B cell (primary cell): ENCODE measurements around the gene PFKFB3. TPM values are rescaled to one million over a fixed set of nuclear protein-coding genes. Genes with fewer than 3 reads are reported as not detected.

Experiments used
- ATAC-seq: fragments of 200-7000 bp; cut with Tn5 transposase; one replicate; pipeline ENCODE4 v1.10.0; 2021; ENCODE audit warnings: low read depth, mild to moderate bottlenecking, moderate number of reproducible peaks, moderate library complexity
- CTCF ChIA-PET: fragments of 350-600 bp; sonication (Branson Sonifier 250); formaldehyde crosslinking; loops from one replicate; lab custom pipeline; 2021; ENCODE audit warnings: antibody characterized with exemption, inconsistent platforms; lab: Charles Lee
- POLR2A ChIA-PET: fragments of 350-600 bp; sonication (Branson Sonifier 250); formaldehyde crosslinking; loops from one replicate; lab custom pipeline; 2021; ENCODE audit warnings: antibody characterized with exemption; lab: Charles Lee
- DNase-seq: peaks from one replicate; pipeline ENCODE4 v3.0.0; 2013
- H2AFZ ChIP-seq: 2 replicates; pipeline ENCODE4 v1.6.1; 2012; ENCODE audit warnings: mild to moderate bottlenecking, low read depth, low read length; ENCODE audit not compliant: insufficient read depth, poor library complexity, severe bottlenecking
- H3K27ac ChIP-seq, 2 donors: 1 replicate in 1 of 2; 2 replicates in 1 of 2; pipeline ENCODE4 v1.5.1; 2012 to 2013; ENCODE audit warnings: low read length in 2 of 2, mild to moderate bottlenecking in 2 of 2, moderate library complexity in 1 of 2
- H3K27me3 ChIP-seq, 4 experiments: fragments of 200-600 bp in 1 of 4; sonication (generic) in 1 of 4; replicated peaks in 1 of 4; 1 replicate in 2 of 4; 2 replicates in 2 of 4; pipeline versions ENCODE4 v1.6.1 to v1.7.0; 2013 to 2016; ENCODE audit warnings: low read length in 3 of 4, mild to moderate bottlenecking in 2 of 4, mixed read lengths in 1 of 4, moderate library complexity in 1 of 4; ENCODE audit not compliant: insufficient read depth in 4 of 4, control insufficient read depth in 3 of 4; ENCODE audit errors: control extremely low read depth in 1 of 4
- H3K36me3 ChIP-seq, 2 experiments: replicated peaks in 1 of 2; 1 replicate in 1 of 2; 2 replicates in 1 of 2; pipeline versions ENCODE4 v1.6.1 to v1.7.1; 2013; ENCODE audit warnings: low read length in 1 of 2; ENCODE audit not compliant: insufficient read depth in 2 of 2, control insufficient read depth in 1 of 2; ENCODE audit errors: control extremely low read depth in 1 of 2, extremely low read depth in 1 of 2
- H3K4me1 ChIP-seq, 2 donors: fragments of 200-600 bp in 1 of 2; sonication (generic) in 1 of 2; 1 replicate in 1 of 2; 2 replicates in 1 of 2; pipeline versions ENCODE4 v1.5.1 to v1.6.1; 2013 to 2017; ENCODE audit warnings: low read length in 2 of 2; ENCODE audit not compliant: control insufficient read depth in 2 of 2, insufficient read depth in 2 of 2
- H3K4me2 ChIP-seq: replicated peaks from 2 replicates; pipeline ENCODE3; 2012; ENCODE audit warnings: mild to moderate bottlenecking, low read depth, low read length; ENCODE audit not compliant: poor library complexity, severe bottlenecking
- H3K4me3 ChIP-seq, 5 experiments: fragments of 200-600 bp in 1 of 5; sonication (generic) in 1 of 5; 1 replicate in 3 of 5; 2 replicates in 2 of 5; pipeline versions ENCODE4 v1.5.1 to v1.7.0; 2011 to 2016; ENCODE audit warnings: low read length in 4 of 5, mild to moderate bottlenecking in 4 of 5, low read depth in 2 of 5, control low read depth in 1 of 5, moderate library complexity in 1 of 5; ENCODE audit not compliant: insufficient read depth in 1 of 5; ENCODE audit errors: control extremely low read depth in 1 of 5, extremely low read depth in 1 of 5
- H3K79me2 ChIP-seq: fragments of 200-600 bp; sonication (generic); one replicate; pipeline ENCODE4 v1.6.0; 2016; ENCODE audit warnings: low read length; ENCODE audit not compliant: control insufficient read depth, insufficient read depth
- H3K9ac ChIP-seq: fragments of 200-600 bp; sonication (generic); 2 replicates; pipeline ENCODE4 v1.6.1; 2017; ENCODE audit warnings: mild to moderate bottlenecking, low read length, moderate library complexity
- H3K9me3 ChIP-seq, 3 donors: one replicate each; pipeline versions ENCODE4 v1.6.1 to v1.7.1; 2013; ENCODE audit warnings: low read length in 2 of 3; ENCODE audit not compliant: control insufficient read depth in 2 of 3, insufficient read depth in 1 of 3; ENCODE audit errors: control extremely low read depth in 1 of 3
- H4K20me1 ChIP-seq: 2 replicates; pipeline ENCODE4 v1.6.0; 2012; ENCODE audit warnings: mild to moderate bottlenecking, low read length; ENCODE audit not compliant: insufficient read depth, control insufficient read depth, poor library complexity, severe bottlenecking
- H3K27ac Mint-ChIP-seq: one replicate; pipeline ENCODE4 v1.8.0; 2021; ENCODE audit warnings: mixed read lengths
- H3K27me3 Mint-ChIP-seq: one replicate; pipeline ENCODE4 v1.8.0; 2021; ENCODE audit warnings: mixed read lengths
- H3K4me1 Mint-ChIP-seq: one replicate; pipeline ENCODE4 v1.8.0; 2021; ENCODE audit warnings: mixed read lengths
- H3K4me3 Mint-ChIP-seq: one replicate; pipeline ENCODE4 v1.8.0; 2021; ENCODE audit warnings: mixed read lengths
- H3K9me3 Mint-ChIP-seq: one replicate; pipeline ENCODE4 v1.8.0; 2022; ENCODE audit warnings: mixed read lengths; ENCODE audit not compliant: insufficient read depth
- CTCF ChIP-seq: fragments of 200-600 bp; IDR thresholded peaks from one replicate; pipeline ENCODE4 v1.8.0; 2022; ENCODE audit warnings: antibody characterized with exemption, mild to moderate bottlenecking
- EZH2 ChIP-seq: IDR thresholded peaks from 2 replicates; pipeline ENCODE4 v1.6.1; 2012; ENCODE audit warnings: borderline replicate concordance, low read depth, mild to moderate bottlenecking, moderate library complexity, low read length; ENCODE audit not compliant: insufficient read depth, poor library complexity, severe bottlenecking
- WGBS: methylation state at CpG from one replicate; pipeline ENCODE4 v1.1.5; 2013; ENCODE audit warnings: missing lambda C conversion rate; ENCODE audit not compliant: insufficient coverage; 5-methylcytosine and 5-hydroxymethylcytosine counted together
- intact Hi-C: fragments of 100-400 bp; cut with micrococcal nuclease; formaldehyde crosslinking; loops from one replicate; pipeline ENCODE4 v1.10.0; 2022
- polyA plus RNA-seq: library from polyadenylated mRNA; depleted of rRNA; stranded (reverse); fragments of >200 nt; gene quantifications from 2 replicates; pipeline ENCODE4 v1.2.3, GENCODE V29; 2012
- total RNA-seq, 2 donors: library from RNA; stranded (reverse); fragments of 120-200 nt in 1 of 2; gene quantifications; 1 replicate in 1 of 2; 2 replicates in 1 of 2; pipeline versions ENCODE4 v1.2.3 to v1.2.4, GENCODE V29; 2013 to 2022

PFKFB3 gene
- total and polyA plus RNA-seq, 2 donors (not counting 1 experiment from before 2014, with no cell fraction given), result 13.2 to 239 TPM

GRCh38 chr10:6269432-6269831 is 66.7 kb downstream of the PFKFB3 start:
- Mint-ChIP-seq H3K27ac (no peak overlapping the region), H3K9me3 (no peaks in the 10 kb centered on the region), H3K4me3 (no peak overlapping the region), H3K27me3 (no peaks in the 10 kb centered on the region), H3K4me1 (peaks cover 33% of the 10 kb centered on the region)
- Histone ChIP-seq H2AFZ (no peak overlapping the region), H3K79me2 (no peaks in the 10 kb centered on the region), H4K20me1 (no peaks in the 10 kb centered on the region), H3K4me2 (no peak overlapping the region), H3K27ac (no peak overlapping the region), H3K9ac (no peak overlapping the region), H3K27me3 (peaks cover 0 to 5% (median 0%) of the 10 kb centered on the region in 4 experiments), H3K36me3 (no peaks in the 10 kb centered on the region), H3K9me3 (no peaks in the 10 kb centered on the region), H3K4me3 (no peak overlapping the region), H3K4me1 (peaks cover 7 to 17% of the 10 kb centered on the region in 2 donors)
- TF ChIP-seq EZH2, result no peak
- TF ChIP-seq CTCF, result no peak
- ChIA-PET POLR2A (interaction anchor here (0.7 kb wide), 1 partner anchor 74 kb away, joined by 6 read pairs; no protein-coding TSS in a partner anchor), CTCF (interaction anchor here (0.9 to 1.1 kb wide), 2 partner anchors 31 to 51 kb away, joined by 3 to 5 read pairs; no protein-coding TSS in a partner anchor)
- DNase-seq, result no peak
- no peak for ATAC-seq
- 90% methylated on average over 1 of the region's 2 CpGs for WGBS
- intact Hi-C loops, result no loop called here
